ENCODE measurements around the gene MEIS3.

GRCh38 chr19:47445937-47446402, 26.6 kb upstream of the MEIS3 start:
- TF ChIP-seq CTCF (conservative IDR thresholded peaks at IDR 0.05 in 1 of 2, IDR thresholded peaks at IDR 0.05 in 1 of 2; ENCODE audit: low read depth in 1 of 2, low read length in 2 of 2) (no peak), EZH2 (IDR thresholded peaks at IDR 0.05; ENCODE audit: low read length, missing control alignments) (peak; percentile 60)
